Neural crest cell (in vitro differentiated cells): ENCODE measurements around the gene BRMS1. TPM values are rescaled to one million over a fixed set of nuclear protein-coding genes. Genes with fewer than 3 reads are reported as not detected.
A peak's percentile ranks its signal among the peaks of the same experiment; 100 is the strongest.

Source experiments
- DNase-seq: peaks from one replicate; pipeline ENCODE4 v3.0.0; 2021; ENCODE audit warnings: low read depth, mixed read lengths, low spot score
- H3K27ac Mint-ChIP-seq: one replicate; pipeline ENCODE4 v1.8.0; 2021; ENCODE audit warnings: mild to moderate bottlenecking, mixed read lengths; ENCODE audit not compliant: unreplicated experiment
- H3K27me3 Mint-ChIP-seq: 2 replicates; pipeline ENCODE4 v1.8.0; 2021; ENCODE audit warnings: low read depth, mild to moderate bottlenecking, mixed read lengths
- H3K36me3 Mint-ChIP-seq: 2 replicates; pipeline ENCODE4 v1.8.0; 2021; ENCODE audit warnings: low read depth, mild to moderate bottlenecking, mixed read lengths
- H3K4me1 Mint-ChIP-seq: 2 replicates; pipeline ENCODE4 v1.8.0; 2021; ENCODE audit warnings: mixed read lengths
- H3K4me3 Mint-ChIP-seq: one replicate; pipeline ENCODE4 v1.8.0; 2021; ENCODE audit warnings: mild to moderate bottlenecking, mixed read lengths
- H3K9me3 Mint-ChIP-seq: 2 replicates; pipeline ENCODE4 v1.8.0; 2021; ENCODE audit warnings: mixed read lengths
- total RNA-seq: library from RNA; stranded (reverse); gene quantifications from 2 replicates; pipeline ENCODE4 v1.2.1, GENCODE V29; 2021
- TF ChIP-seq, protein P1 (sequence below): fragments of 200-600 bp; sonication (generic); conservative IDR thresholded peaks from 2 replicates; pipeline ENCODE4 v1.5.0; 2021; ENCODE audit warnings: antibody characterized with exemption, mild to moderate bottlenecking

The BRMS1 gene
- total RNA-seq, 1 donor from 2014 or later: 40.2 TPM

- peaks cover 17% of the 10 kb centered on the region for H3K4me1 Mint-ChIP-seq
- H3K36me3 Mint-ChIP-seq: no peaks in the 10 kb centered on the region
- H3K9me3 Mint-ChIP-seq: no peaks in the 10 kb centered on the region
- peaks cover 56% of the 10 kb centered on the region for H3K27me3 Mint-ChIP-seq
- TF ChIP-seq, protein P1, sequence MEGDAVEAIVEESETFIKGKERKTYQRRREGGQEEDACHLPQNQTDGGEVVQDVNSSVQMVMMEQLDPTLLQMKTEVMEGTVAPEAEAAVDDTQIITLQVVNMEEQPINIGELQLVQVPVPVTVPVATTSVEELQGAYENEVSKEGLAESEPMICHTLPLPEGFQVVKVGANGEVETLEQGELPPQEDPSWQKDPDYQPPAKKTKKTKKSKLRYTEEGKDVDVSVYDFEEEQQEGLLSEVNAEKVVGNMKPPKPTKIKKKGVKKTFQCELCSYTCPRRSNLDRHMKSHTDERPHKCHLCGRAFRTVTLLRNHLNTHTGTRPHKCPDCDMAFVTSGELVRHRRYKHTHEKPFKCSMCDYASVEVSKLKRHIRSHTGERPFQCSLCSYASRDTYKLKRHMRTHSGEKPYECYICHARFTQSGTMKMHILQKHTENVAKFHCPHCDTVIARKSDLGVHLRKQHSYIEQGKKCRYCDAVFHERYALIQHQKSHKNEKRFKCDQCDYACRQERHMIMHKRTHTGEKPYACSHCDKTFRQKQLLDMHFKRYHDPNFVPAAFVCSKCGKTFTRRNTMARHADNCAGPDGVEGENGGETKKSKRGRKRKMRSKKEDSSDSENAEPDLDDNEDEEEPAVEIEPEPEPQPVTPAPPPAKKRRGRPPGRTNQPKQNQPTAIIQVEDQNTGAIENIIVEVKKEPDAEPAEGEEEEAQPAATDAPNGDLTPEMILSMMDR: no peak
- no peak overlapping the region for H3K27ac Mint-ChIP-seq
- DNase-seq: no peak
- H3K4me3 Mint-ChIP-seq: no peak overlapping the region
Measured at GRCh38 chr11:66294626-66295620, 50.0 kb downstream of the BRMS1 start.

- Mint-ChIP-seq H3K4me1 (peaks cover 26% of the 10 kb centered on the region), H3K36me3 (no peaks in the 10 kb centered on the region), H3K27ac (no peak overlapping the region), H3K9me3 (no peaks in the 10 kb centered on the region), H3K4me3 (peak overlapping the region; percentile 71), H3K27me3 (peaks cover 62% of the 10 kb centered on the region)
- TF ChIP-seq, protein P1: no peak
- DNase-seq: no peak
Measured at GRCh38 chr11:66293777-66294625, 50.9 kb downstream of the BRMS1 start.

GRCh38 chr11:66293352-66293751 is 51.6 kb downstream of the BRMS1 start:
- Mint-ChIP-seq H3K36me3 (no peaks in the 10 kb centered on the region), H3K4me1 (peaks cover 29% of the 10 kb centered on the region), H3K9me3 (no peaks in the 10 kb centered on the region), H3K27me3 (peaks cover 64% of the 10 kb centered on the region), H3K27ac (no peak overlapping the region), H3K4me3 (peak overlapping the region; percentile 71)
- TF ChIP-seq, protein P1: no peak
- no peak for DNase-seq

GRCh38 chr11:66292543-66293332 is 52.2 kb downstream of the BRMS1 start:
- no peak for DNase-seq
- no peak overlapping the region for H3K27ac Mint-ChIP-seq
- no peaks in the 10 kb centered on the region for H3K36me3 Mint-ChIP-seq
- H3K9me3 Mint-ChIP-seq: no peaks in the 10 kb centered on the region
- H3K4me1 Mint-ChIP-seq: peaks cover 33% of the 10 kb centered on the region
- H3K27me3 Mint-ChIP-seq: peaks cover 61% of the 10 kb centered on the region
- TF ChIP-seq, protein P1: no peak
- H3K4me3 Mint-ChIP-seq: peak overlapping the region; percentile 75
